GM19023 (cell line): Measurements from ENCODE around the gene GJA4.
"Not testable (repeated sequence)": the region's sequence is repeated elsewhere in the genome, so short reads cannot be mapped to it uniquely, and the experiment has no call there.

Experiments
- ATAC-seq: cut with Tn5 transposase; IDR thresholded peaks from one replicate; pipeline ENCODE4 v1.9.1; 2021; ENCODE audit warnings: mild to moderate bottlenecking, moderate library complexity; ENCODE audit not compliant: unreplicated experiment

The GJA4 gene

GRCh38 chr1:34768856-34769255, 23.9 kb upstream of the GJA4 start:
- no peak for ATAC-seq

DNA sequence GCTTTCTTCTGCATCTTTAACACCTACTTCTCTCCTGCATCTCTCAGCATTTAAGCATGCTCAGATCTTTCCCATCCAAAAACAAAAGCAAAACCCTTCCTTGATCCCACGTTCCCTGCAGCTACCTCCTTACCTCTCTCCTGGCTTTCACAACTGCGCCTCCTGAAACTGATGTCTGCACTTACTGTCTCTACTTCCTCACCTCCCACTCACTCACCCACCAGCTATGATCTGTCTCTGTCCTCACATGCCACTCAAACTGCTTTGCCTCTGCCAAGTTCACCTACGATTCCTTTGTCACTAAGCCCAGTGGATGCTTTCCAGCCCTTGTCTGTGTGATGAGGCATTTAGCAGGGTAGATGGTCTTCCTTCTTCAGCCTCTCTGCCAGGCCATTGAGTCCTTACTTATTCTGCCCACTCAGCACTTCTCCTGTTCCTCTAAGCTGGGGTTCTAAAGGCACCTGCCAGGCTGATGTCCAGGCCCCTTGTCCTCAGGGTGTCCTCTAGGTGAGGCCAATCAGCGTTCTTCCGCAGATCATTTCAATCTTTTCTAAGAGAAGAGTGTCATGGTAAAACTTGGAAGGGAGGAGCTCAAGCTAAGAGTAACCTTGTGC, 21.8 kb upstream of the GJA4 start:
- no peak for ATAC-seq

DNA sequence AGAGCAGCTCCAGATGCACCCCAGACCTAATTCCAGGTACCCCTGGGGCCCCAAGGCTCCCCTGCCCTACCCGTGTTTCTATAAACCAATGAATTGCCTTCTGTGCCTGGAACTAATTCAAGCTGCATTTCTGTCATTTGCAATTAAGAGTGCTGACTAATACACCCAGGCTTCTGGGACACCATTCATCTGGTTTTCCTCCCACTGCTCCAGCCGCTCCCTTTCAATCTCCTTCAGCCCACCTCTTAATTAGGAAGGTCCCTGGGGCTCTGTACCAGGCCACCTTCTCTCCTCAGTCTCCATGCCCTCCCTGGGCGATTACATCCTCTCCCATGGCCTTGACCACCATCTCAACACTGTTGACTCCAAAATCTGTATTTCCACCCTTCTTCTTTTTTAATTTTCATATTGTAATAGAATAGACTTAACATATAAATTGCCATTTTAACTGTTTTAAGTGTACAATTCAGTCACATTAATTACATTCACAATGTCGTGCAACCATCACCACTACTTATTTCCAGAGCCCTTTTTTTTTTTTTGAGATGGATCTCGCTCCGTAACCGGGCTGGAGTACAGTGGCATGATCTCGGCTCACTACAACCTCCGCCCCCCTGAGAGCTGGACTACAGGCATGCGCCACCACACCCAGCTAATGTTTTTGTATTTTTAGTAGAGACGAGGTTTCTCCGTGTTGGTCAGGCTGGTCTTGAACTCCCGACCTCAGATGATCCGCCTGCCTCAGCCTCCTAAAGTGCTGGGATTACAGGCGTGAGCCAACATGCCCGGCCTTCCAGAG, 21.0 kb upstream of the GJA4 start:
- no peak for ATAC-seq

DNA sequence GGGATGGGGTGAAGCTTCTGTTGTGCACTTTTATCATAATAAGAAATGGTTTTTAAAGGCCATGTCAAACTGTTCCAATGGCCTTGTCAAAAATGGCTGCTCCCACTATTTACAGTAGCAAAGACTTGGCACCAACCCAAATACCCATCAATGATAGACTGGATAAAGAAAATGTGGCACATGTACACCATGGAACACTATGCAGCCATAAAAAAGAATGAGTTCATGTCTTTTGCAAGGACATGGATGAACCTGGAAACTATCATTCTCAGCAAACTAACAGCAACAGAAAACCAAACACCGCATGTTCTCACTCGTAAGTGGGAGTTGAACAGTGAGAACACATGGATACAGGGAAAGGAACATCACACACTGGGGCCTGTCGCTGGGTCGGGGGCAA, 19.7 kb upstream of the GJA4 start:
- ATAC-seq = not testable (repeated sequence)

- ATAC-seq = no peak
Observed at GRCh38 chr1:34774957-34775356, 17.8 kb upstream of the GJA4 start.

GRCh38 chr1:34776911-34777310, 15.9 kb upstream of the GJA4 start:
- ATAC-seq = no peak

DNA sequence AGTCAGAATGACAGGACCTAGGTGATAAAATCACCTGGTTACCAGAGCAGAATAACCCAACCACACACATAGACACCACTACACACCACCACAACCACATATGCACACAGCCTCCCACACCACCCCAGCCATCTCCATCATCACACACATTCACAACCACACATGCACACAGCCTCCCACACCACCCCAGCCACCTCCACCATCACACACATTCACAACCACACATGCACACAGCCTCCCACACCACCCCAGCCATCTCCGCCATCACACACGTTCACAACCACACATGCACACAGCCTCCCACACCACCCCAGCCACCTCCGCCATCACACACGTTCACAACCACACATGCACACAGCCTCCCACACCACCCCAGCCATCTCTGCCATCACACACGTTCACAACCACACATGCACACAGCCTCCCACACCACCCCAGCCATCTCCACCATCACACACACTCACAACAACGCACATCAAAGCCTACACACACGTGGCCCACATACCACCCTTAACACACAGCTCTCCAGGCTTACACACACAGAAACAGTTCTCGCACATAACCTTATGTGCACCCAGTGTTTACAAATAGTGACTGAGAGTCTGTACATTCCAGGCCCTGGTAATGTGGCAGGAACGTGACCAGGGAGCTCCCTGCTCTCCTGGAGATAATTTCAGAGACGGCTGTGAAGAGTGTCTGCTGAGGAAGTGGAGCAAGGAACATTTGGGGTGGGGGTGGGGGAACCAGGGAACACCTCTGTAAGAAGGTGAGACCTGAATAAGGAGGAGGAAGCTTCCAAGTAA, 15.1 kb upstream of the GJA4 start:
- no peak for ATAC-seq

- no peak for ATAC-seq
Observed at GRCh38 chr1:34778381-34778780, 14.4 kb upstream of the GJA4 start.

GRCh38 chr1:34779005-34779404, 13.8 kb upstream of the GJA4 start:
- ATAC-seq = no peak

DNA sequence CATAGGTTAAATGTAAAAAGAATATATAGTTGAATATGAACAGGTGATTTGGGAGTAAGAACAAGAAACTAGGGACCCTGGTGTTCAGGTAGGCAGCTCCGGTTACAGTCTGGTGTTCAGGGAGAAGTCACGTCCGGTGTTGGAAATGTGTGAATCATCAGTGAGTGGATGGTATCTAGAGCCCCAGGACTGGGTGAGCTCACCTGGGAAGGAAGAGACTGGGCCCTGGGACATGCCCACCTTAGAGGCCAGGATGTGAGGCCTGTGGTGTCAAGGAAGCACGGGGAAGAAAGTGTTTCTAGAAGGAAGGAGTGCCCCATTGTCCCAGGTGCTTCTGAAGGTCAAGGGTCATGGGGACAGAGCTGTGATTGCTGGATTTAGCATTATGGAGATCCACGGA, 13.3 kb upstream of the GJA4 start:
- ATAC-seq = no peak

GRCh38 chr1:34779962-34780361, 12.8 kb upstream of the GJA4 start:
- no peak for ATAC-seq

- no peak for ATAC-seq
Observed at GRCh38 chr1:34780528-34780927, 12.3 kb upstream of the GJA4 start.

DNA sequence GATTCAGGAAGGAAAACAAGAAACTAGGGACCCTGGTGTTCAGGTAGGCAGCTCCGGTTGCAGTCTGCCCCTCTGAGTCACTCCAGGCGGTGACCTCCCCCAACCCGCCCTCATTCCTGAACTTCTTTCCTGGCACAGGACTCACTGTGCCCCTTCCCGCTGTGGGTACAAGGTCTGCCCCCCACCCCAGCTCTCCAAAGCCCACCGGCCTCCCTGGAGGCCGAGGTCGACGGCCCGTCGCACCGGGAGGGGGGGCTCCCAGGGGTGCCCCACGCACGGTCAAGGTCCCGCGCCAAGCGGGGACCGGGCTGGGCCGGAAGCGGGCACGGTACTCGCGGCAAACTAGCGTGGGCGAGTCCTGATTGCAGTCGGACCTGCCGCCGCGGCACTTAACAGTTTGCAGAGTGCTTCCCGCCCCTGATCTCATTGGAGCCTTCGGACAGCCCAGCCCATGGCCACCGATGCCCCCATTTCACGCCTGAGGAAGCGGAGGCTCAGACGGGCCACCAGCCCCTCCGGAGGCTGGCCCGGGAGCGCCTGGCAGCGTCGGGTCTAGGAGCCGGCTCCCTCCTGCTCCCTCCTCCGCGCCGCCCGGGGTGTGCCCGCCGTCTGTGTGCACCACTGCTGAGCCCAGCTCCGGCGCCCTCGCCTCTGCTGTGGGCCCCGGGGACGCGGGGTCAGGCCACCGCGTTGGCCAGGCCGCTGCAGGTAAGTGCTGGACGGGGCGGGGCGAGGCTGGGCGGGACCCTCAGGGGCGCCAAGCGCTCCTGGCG, 11.5 kb upstream of the GJA4 start, which contains the start of gene GJB3:
Gene GJB3, plus strand, starts transcription at position 144 of the 773 bp plus-strand sequence. CDS start 3,549 bp downstream, outside the sequence.
- ATAC-seq = no peak

- ATAC-seq = no peak
Observed at GRCh38 chr1:34781844-34782391, 10.9 kb upstream of the GJA4 start.

GRCh38 chr1:34784751-34785221, 8.0 kb upstream of the GJA4 start:
- ATAC-seq = no peak

- no peak for ATAC-seq
Observed at GRCh38 chr1:34785231-34785874, 7.4 kb upstream of the GJA4 start.

GRCh38 chr1:34785875-34786470, 6.8 kb upstream of the GJA4 start:
- no peak for ATAC-seq

DNA sequence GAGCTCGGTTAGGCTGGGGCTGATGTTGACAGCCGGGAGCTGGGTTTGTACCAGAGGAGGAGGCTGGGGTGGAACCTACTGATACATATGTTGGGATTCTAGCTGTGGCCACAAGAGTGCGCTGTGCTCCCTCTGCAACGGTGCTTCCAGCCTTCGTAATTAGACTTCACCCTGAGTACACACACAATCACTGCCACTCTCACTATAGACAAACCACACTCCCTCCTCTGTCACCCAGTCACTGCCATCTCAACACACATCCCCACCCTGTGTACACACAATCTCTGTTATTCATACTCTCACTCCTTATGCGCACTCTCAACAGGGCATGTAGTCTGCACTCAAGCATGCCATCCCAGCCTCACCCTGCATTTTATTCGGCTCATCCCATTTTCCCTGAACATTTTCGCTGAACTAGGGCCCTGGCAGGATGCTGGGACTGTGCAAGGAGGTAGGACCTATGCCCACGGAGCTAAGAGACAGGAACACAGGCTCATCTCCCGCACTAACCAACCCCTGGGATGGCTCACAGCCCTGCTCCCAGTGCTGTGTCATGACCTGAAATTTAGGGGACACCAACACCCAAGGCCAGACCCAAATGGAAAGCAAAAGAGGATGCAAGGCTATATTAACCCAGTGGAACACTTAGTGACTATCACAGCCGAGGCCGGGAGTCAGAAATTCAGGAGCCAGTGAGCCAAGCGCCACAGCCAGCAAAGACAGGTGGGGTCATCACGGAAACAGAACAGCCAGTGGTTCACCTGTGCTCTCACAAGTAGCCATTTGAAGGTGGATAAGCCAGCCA, 6.1 kb upstream of the GJA4 start:
- no peak for ATAC-seq
